GM13977 (cell line): Measurements from ENCODE around the gene CTRB2.
"Not testable (repeated sequence)": the region's sequence is repeated elsewhere in the genome, so short reads cannot be mapped to it uniquely, and the experiment has no call there.

Source experiments
- DNase-seq: peaks from one replicate; pipeline ENCODE4 v3.0.0; 2012; ENCODE audit warnings: low spot score
- in situ Hi-C: fragments of 300-500 bp; cut with MboI; formaldehyde crosslinking; loops from one replicate; pipeline ENCODE4 v1.12.0; 2022; ENCODE audit warnings: low sequenced_read_pairs, low pct_unique_long_range_greater_than_20kb, mixed read lengths, inconsistent platforms; ENCODE audit not compliant: unreplicated experiment
- TF ChIP-seq, protein P1 (sequence below): IDR thresholded peaks from 2 replicates; pipeline ENCODE4 v1.5.1; 2012; ENCODE audit warnings: mild to moderate bottlenecking, control low read depth; ENCODE audit not compliant: insufficient read depth; ENCODE audit errors: extremely low read depth, missing control alignments

CTRB2 gene

DNA sequence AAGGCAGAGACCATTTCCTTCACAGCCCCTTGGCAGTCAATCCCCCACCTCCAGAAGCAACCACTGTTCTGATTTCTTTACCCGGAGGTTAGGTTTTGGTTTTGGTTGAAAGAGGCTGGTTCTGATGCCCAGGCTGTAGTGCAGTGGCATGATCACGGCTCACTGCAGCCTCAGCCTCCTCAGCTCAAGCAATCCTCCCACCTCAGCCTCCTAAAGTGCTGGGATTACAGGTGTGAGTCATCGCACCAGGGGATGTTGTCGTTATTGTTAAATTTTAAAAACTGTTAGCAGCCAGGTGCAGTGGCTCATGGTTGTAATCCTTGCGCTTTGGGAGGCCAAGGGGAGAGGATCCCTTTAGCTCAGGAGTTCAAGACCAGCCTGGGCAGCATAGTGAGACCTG lies 3.0 kb upstream of the CTRB2 start:
- in situ Hi-C loops = loop anchor here (10.0 to 25.0 kb wide), 2 partner anchors 175 to 552 kb away; no protein-coding TSS in a partner anchor
- DNase-seq = no peak
- TF ChIP-seq, protein P1, sequence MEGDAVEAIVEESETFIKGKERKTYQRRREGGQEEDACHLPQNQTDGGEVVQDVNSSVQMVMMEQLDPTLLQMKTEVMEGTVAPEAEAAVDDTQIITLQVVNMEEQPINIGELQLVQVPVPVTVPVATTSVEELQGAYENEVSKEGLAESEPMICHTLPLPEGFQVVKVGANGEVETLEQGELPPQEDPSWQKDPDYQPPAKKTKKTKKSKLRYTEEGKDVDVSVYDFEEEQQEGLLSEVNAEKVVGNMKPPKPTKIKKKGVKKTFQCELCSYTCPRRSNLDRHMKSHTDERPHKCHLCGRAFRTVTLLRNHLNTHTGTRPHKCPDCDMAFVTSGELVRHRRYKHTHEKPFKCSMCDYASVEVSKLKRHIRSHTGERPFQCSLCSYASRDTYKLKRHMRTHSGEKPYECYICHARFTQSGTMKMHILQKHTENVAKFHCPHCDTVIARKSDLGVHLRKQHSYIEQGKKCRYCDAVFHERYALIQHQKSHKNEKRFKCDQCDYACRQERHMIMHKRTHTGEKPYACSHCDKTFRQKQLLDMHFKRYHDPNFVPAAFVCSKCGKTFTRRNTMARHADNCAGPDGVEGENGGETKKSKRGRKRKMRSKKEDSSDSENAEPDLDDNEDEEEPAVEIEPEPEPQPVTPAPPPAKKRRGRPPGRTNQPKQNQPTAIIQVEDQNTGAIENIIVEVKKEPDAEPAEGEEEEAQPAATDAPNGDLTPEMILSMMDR = no peak

DNA sequence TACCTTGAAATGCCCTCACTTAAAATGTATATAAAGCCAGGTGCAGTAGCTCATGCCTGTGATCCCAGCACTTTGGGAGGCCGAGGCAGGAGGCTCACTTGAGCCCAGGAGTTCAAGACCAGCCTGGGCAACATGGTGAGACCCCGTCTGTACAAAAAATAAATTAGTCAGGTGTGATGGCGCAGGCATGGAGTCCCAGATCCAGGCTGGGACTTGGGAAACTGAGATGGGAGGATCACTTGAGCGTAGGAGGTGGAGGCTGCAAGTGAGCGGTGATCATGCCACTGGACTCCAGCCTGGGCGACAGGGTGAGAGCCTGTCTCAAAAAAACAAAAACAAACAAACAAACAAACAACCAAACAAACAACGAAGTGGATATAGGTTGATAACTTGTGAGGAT lies 2.6 kb upstream of the CTRB2 start:
- in situ Hi-C loops = loop anchor here (25.0 kb wide), 1 partner anchor 553 kb away; no protein-coding TSS in a partner anchor
- DNase-seq = not testable (repeated sequence)

DNA sequence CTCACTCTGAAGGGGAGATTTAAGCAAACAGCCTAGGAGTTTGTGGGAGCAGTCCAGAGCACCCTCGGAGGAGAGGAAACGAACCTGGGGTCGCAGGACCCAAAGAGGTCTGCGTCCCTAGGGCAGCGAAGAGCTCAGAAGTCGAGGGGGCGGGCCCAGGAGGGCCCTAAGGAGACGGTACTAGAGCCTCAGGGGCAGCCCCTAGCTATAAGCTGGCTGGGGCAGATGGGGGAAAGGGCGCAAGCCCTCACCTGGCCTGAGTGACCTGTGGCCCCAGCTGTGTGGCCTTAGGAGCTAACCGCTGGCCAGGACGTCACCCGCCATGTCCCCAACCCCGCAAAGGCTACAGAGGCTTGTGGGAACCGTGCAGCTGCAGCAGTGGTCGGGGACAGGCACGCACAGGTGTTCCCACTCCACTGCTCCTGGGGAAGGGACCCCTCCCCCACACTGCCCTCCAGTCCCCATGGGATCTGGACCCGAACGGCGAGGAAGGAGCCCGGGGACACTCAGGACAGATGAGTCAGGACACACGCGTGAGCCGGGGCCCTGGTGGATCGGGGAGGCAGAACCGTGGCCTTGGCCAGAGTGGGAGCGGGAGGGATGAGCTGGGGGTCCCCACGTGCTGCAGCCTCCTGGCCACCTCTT lies 2.0 kb upstream of the CTRB2 start:
- TF ChIP-seq, protein P1 = no peak
- in situ Hi-C loops = loop anchor here (25.0 kb wide), 1 partner anchor 553 kb away; no protein-coding TSS in a partner anchor
- DNase-seq = no peak

DNA sequence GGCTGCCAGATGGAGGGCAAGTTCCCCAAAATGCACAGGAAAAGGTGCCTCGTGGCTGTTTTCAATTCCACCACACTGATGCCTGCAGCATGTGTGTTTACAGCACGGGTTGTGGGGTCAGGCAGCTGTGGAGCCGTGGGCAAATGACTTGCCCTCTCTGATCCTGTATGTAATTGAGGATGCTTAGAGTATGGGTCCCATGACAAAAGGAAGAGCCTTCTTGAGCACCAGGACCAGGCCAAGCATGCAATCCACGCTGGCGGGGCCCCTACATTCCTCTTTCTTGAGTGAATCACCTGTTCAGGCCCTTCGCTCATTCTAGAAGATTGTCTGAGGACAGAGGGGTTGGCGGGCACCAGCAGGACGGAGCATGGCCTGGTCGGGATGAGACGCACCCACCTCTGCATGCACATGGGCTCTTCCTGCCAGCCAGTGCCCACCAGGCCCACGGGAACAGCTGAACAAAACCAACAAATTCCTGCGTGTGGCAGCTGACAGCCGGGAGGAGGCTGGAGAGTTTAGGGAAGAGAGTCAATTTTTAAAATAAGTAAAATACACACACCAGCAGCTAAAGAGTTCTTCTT lies 1.4 kb upstream of the CTRB2 start:
- in situ Hi-C loops = loop anchor here (25.0 kb wide), 1 partner anchor 554 kb away; no protein-coding TSS in a partner anchor
- DNase-seq = no peak
- TF ChIP-seq, protein P1 = no peak

DNA sequence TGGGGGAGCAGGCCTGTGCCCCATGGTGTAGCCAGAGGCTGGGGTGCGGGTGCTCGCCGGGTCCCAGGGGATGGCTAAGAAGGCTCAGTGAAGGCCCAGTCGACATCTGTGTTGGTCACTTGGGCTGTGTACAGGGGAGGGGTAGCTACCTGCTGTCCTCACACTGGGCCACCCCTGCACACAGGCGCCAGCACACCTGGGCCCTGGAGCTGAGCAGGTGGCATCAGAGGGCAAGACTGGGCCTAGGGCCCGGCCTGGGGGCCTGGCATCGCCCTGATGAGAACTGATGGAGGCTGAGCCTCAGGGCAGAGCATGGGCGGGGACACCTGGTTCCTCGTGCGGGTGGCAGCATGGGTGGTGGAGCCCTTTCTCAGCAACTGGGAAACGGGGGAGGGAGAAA lies 870 bp upstream of the CTRB2 start:
- no peak for DNase-seq
- in situ Hi-C loops = loop anchor here (25.0 kb wide), 1 partner anchor 554 kb away; no protein-coding TSS in a partner anchor
- TF ChIP-seq, protein P1 = no peak

DNA sequence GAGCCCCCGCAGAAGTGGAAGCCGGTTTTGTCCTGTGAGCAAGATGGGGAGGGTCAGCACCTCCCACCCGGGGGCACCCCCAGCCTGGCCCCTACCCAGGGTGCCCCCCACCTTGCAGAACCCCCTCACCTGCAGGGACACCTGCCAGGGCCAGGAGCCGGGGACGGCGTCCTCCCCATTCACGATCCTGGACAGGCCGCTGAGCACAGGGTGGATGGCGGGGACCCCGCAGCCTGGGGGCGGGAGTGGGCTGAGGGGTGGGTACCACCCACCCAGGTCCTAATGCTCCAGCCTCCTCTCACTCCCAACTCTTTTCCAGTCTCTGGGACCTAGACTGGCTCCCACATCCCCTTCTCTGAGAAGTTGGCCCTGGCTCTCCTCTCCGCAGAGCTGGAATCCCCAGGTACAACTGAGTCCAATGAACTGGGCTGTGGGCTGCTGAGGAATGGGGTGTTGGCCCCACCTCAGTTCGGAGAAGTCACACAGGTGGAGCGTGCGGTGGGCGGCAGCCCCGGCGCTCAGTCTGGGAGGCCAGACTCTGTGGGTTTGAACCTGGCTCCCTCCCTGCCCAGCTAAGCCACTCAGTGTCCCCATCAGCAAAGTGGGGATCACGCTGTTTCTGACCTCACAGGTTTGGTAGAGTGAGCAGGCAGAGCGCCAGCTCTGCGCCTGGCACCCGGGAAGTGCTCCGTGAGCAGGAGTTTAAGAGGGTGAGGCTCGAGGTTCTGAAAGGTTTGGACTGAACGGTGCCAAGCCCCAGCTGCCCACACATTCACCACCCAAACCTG lies 806 bp downstream of the CTRB2 start:
- not testable (repeated sequence) for DNase-seq
- in situ Hi-C loops = loop anchor here (25.0 kb wide), 1 partner anchor 556 kb away; no protein-coding TSS in a partner anchor

DNA sequence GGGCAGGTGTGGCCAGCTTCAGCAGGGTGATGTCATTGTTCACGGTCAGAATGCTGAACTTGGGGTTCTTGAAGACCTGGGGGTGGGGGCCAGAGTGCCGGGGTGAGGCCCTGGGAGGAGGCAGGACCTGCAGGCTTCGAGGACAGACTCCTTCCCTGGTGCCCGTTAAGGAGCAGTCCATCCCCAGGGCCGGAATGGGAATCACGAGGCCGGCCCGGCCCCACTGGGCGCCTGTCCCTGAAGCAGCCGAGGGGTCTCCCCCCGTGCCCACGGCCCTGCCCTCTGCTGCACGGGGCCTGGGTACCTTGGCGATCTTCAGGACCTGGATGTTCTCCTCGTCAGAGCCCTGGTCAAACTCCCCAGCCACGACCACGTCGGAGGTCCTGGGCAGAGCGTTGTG lies 1.5 kb downstream of the CTRB2 start:
- in situ Hi-C loops = loop anchor here (25.0 kb wide), 1 partner anchor 557 kb away; no protein-coding TSS in a partner anchor
- not testable (repeated sequence) for DNase-seq

DNA sequence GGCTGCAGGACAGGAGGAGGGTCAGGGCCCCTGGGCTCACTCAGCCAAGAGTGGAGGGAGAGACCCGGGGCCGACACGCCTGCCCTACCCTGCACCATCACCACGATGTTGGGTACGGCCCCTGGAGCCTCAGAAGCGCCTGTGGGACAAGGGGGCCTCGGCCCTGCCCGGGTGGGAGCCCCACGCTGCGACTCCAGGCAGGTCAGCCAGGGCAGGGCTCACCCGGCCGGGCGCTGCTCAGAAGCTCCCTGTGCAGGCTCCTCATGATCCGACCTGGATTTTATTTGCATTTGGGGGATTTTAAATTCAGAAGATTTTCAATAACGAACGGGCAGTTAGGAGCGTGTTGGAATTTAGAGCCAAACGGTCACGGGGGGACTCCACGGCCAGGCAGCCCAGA lies 2.1 kb downstream of the CTRB2 start:
- DNase-seq = not testable (repeated sequence)
- in situ Hi-C loops = loop anchor here (25.0 kb wide), 1 partner anchor 557 kb away; no protein-coding TSS in a partner anchor
